HEK293T (cell line): Measurements from ENCODE around the gene SULT1C2.

Source experiments
- ARNT ChIP-seq: fragments of 450-650 bp; IDR thresholded peaks from 2 replicates; pipeline ENCODE4 v1.6.1; 2017; ENCODE audit warnings: mild to moderate bottlenecking
- ELF4 ChIP-seq: fragments of 450-650 bp; IDR thresholded peaks from 2 replicates; pipeline ENCODE4 v1.6.1; 2017; ENCODE audit warnings: antibody characterized with exemption
- FOXK2 ChIP-seq: fragments of 450-650 bp; IDR thresholded peaks from 2 replicates; pipeline ENCODE4 v1.6.1; 2016; ENCODE audit warnings: mild to moderate bottlenecking
- FOXM1 ChIP-seq: fragments of 450-650 bp; IDR thresholded peaks from 2 replicates; pipeline ENCODE4 v1.6.1; 2017; ENCODE audit warnings: mild to moderate bottlenecking, borderline replicate concordance
- HDGF ChIP-seq: fragments of 450-650 bp; IDR thresholded peaks from 2 replicates; pipeline ENCODE4 v1.6.1; 2017; ENCODE audit warnings: antibody characterized with exemption, borderline replicate concordance
- L3MBTL2 ChIP-seq: fragments of 450-650 bp; conservative IDR thresholded peaks from 2 replicates; pipeline ENCODE4 v1.6.1; 2016; ENCODE audit warnings: mild to moderate bottlenecking
- LEF1 ChIP-seq: fragments of 450-650 bp; IDR thresholded peaks from 2 replicates; pipeline ENCODE4 v1.6.1; 2017; ENCODE audit warnings: mild to moderate bottlenecking, borderline replicate concordance
- NFRKB ChIP-seq: fragments of 450-650 bp; IDR thresholded peaks from 2 replicates; pipeline ENCODE4 v1.6.1; 2016; ENCODE audit warnings: mild to moderate bottlenecking, moderate library complexity
- SP1 ChIP-seq: fragments of 450-650 bp; IDR thresholded peaks from 2 replicates; pipeline ENCODE4 v1.6.1; 2017
- ZNF384 ChIP-seq: fragments of 450-650 bp; IDR thresholded peaks from 2 replicates; pipeline ENCODE4 v1.6.1; 2016

DNA sequence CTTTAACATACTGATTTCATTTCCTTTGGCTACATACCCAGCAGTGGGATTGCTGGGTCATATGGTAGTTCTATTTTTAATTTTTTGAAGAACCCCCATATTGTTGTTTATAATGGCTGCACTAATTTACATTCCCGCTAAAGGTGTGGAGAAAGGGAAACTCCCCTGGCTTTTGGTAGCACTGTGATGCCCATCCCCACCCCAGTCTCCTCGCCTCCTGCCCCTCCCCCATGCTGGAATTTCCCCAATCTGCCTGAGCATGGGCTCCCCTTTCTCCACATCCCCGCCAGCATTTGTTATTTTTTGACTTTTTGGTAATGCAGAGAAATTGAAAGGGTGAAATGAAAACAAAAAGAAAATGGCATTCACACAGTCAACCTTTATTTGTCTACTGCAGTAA, 59.1 kb downstream of the SULT1C2 start:
- TF ChIP-seq ZNF384 (no peak), LEF1 (no peak), FOXM1 (no peak), HDGF (no peak), FOXK2 (no peak), ARNT (no peak), L3MBTL2 (no peak), ELF4 (no peak), NFRKB (no peak), SP1 (no peak)
